HG03039 (cell line): ENCODE results near the gene COTL1.

Experiments used
- ATAC-seq: cut with Tn5 transposase; IDR thresholded peaks from one replicate; pipeline ENCODE4 v1.9.1; 2021; ENCODE audit warnings: mild to moderate bottlenecking, moderate library complexity; ENCODE audit not compliant: unreplicated experiment

Gene COTL1, protein sequence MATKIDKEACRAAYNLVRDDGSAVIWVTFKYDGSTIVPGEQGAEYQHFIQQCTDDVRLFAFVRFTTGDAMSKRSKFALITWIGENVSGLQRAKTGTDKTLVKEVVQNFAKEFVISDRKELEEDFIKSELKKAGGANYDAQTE

GRCh38 chr16:84617791-84618580 is at the start of gene COTL1:
TSS of gene COTL1 (minus strand) at chr16:84618078. CDS start at chr16:84617914, 164 bp downstream.
- peak; percentile 74 for ATAC-seq

- ATAC-seq, result no peak
Measured at GRCh38 chr16:84665843-84666242, 48.0 kb upstream of the COTL1 start.

DNA sequence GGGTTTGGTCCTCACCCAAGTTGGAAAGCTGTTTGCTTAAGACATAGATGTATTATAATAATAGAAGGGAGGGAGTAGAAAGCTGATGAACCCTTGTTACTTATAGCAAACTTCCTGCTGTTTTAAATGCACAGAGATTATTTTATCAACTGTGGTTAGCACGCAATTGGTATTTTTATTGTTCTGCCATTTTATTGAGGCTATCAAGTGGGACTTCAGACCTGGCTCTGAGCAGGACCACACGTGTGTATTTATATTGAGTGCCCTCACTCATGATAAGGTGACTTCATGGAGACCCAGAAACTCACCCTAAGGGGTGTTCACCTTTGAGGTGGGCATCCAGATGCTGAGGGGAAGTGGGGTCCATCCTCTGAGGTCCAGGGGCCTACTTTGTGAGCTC is 47.5 kb upstream of the COTL1 start:
- no peak for ATAC-seq

DNA sequence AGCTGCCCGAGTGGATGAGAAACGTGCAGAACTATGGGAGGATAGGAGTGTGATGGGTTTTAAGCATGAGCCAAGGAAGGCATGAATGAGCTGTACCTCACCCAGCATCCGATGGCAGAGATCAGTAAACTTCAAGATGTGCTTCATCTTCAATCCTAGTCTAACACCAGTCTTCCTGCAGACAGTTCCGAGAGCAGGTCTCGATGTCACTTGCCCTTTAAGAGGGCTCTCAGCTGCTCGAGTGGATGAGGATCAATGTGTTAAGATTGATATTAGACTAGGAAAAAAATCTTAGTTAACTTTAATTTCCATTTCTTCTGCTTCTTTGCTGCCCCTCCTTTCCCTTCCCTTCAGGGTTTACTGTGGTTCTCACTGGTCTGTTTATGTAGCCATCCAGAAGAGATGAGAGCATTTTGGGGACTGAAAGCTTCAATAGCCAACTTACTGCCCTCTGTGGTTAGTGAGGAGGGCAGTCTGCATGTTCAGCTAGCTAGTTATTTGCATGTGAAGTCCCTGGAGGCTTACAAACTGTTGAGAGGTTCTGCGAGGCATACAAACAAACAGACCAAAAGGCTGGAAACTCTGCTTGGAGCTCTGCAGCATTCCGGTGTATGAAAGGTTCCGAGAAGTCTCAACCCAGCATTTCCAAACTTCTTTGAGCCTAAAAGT is 45.7 kb upstream of the COTL1 start:
- ATAC-seq, result no peak

DNA sequence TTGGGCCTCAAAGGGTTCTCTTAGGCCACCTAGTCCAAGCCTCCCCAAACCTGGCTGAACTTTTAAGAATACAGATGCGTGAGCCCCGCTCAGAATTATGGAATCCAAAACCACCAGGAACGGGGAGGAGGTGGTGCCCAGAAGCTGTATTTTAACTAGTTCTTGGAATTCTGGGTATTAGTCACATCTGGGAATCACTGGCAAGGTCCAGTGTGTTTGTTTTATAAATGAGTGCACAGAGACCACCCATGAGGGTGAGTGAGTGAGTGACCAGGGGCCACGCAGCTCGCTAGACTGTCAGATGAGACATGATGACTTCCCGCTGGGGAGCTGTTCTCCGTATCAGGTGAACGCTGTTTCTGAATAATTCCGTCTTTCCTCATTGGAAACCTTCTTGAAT is 44.6 kb upstream of the COTL1 start:
- no peak for ATAC-seq

- no peak for ATAC-seq
Measured at GRCh38 chr16:84661418-84662060, 43.7 kb upstream of the COTL1 start.

- no peak for ATAC-seq
Measured at GRCh38 chr16:84660973-84661372, 43.1 kb upstream of the COTL1 start.

- ATAC-seq, result no peak
Measured at GRCh38 chr16:84659656-84660300, 41.9 kb upstream of the COTL1 start.

- ATAC-seq, result no peak
Measured at GRCh38 chr16:84658690-84659089, 40.8 kb upstream of the COTL1 start.

DNA sequence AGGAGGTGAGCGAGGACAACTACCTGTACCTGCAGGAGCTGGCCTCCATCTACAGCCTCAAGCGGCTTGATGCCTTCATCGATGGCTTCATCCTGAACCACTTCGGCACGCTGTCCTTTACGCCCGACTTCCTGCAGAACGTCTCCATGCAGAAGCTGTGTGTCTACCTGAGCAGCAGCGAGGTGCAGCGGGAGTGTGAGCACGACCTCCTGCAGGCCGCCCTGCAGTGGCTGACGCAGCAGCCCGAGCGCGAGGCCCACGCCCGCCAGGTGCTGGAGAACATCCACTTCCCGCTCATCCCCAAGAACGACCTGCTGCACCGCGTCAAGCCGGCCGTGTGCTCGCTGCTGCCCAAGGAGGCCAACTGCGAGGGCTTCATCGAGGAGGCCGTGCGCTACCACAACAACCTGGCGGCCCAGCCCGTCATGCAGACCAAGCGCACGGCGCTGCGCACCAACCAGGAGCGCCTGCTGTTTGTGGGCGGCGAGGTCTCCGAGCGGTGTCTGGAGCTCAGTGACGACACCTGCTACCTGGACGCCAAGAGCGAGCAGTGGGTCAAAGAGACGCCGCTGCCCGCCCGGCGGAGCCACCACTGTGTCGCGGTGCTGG is 39.5 kb upstream of the COTL1 start:
- ATAC-seq, result no peak

GRCh38 chr16:84656649-84657048 is 38.8 kb upstream of the COTL1 start:
- ATAC-seq, result no peak

GRCh38 chr16:84654998-84655397 is 37.1 kb upstream of the COTL1 start:
- no peak for ATAC-seq

DNA sequence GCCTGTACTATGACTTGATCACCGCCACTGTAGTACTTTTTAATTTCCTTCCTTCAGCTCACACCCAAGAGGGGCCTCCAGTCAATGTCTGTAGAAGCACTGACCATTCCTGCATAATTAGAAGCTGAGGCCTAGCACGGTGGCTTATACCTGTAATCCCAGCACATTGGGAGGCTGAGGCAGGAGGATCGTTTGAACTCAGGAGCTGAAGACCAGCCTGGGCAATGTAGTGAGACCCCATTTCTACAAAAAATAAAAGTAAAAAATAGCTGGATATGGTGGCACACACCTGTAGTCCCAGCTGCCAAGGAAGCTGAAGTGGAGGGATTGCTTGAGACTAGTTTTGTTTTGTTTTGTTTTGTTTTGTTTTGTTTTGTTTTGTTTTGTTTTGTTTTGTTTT is 36.4 kb upstream of the COTL1 start:
- ATAC-seq, result no peak

GRCh38 chr16:84652566-84652965 is 34.7 kb upstream of the COTL1 start:
- ATAC-seq, result no peak

DNA sequence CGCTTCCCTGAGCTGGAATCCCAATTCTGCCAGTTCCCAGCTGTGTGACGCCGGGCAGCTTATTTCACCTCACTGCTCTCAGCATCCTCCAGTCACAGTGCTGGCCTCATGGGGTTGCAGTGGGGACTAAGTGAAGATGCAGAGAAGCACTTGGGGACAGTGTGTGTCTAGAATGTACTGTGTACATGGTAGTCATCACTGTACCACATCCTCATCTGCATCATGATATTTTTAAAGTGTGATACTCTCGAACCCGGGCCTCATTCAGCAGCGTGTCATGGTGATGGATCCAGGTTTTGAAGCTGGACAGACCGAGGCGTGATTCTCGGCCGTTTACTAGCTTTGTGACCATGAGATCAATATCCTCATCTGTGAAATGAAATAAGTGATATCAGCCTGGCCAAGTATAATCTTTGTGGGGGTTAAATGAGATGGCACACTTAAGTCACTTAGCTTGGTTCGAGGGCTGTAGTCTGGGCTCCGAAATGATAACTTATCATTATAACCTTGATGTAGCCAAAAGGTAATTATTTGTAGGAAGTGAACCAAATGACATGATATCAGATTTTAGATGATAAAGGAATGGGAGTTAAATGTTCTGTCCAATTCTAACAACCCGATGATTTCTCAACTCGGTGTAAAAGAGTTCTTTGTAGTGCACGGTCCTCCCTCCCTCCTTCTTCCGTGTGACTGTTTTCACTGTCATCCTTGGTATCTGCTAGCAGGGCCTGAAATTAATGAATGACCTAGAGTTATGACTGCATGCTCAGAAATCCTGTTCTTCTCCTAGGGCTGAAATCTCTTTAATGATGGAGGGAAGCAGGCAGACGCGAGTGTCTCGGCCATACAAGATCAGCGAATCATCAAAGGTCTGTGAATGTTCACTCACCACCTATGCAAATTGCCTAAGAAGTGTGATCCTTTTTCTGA is 32.4 kb upstream of the COTL1 start:
- ATAC-seq, result no peak

DNA sequence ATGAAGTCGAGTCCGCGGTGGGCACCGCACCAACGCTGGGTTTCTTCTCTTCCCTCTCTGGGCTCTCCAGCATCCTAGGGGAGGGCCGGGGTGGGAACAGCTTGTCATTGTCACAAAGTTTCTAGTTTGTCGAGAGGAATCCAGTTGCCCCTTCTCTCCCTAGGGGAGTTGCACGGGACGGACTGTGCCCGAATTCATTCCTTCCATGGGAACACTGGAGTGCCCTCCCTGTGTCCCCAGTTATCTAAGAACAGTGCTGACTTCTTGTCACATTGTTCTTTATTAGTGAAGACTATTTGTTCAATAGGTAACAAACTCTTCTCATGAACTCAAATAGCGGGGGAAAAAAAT is 31.6 kb upstream of the COTL1 start:
- ATAC-seq, result no peak

DNA sequence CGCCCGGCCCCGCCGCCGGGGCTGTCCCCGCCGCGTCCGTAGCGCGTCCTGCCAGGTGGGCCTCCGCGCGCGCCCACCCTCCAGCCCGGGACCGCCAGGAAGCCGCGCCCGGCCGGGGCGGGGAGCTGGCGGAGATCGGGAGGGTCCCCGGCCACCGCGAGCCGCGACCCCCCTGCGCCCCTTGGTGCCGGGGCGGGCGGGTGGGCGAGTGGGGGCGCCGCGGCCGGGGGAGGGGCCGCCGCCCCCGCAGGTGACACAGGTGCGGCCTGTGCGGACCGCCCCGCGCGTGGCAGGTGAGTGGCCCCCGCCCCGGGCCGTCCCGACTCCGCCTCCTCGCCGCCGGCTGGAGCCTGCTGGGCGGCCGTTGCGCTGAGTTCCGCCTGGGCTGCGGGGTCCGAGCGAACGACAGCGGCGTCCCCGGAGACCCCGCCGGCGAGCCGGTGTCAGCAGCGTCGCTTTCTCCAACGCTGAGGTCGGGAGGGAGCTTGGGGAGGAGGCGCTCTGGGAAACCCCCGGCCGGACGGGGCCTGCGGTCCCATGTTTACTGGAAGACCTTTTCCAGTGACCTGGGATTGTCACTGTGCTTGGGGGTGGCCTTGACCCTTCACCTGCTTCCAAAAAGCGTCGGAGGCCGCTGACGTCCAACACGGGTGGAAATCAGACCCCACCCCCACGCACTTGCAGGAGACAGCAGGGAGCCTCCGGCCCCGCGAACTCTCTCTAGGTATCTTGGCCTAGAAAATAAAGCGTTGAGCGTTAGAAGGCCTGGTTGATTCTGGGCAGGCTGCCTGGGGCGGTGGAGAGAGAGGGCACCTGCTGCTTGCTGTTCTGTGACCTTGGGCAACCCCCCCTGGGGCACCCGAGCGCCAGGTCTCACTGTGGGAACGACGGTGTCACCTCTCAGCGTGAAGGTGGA is 31.0 kb upstream of the COTL1 start:
- peak; percentile 59 for ATAC-seq

DNA sequence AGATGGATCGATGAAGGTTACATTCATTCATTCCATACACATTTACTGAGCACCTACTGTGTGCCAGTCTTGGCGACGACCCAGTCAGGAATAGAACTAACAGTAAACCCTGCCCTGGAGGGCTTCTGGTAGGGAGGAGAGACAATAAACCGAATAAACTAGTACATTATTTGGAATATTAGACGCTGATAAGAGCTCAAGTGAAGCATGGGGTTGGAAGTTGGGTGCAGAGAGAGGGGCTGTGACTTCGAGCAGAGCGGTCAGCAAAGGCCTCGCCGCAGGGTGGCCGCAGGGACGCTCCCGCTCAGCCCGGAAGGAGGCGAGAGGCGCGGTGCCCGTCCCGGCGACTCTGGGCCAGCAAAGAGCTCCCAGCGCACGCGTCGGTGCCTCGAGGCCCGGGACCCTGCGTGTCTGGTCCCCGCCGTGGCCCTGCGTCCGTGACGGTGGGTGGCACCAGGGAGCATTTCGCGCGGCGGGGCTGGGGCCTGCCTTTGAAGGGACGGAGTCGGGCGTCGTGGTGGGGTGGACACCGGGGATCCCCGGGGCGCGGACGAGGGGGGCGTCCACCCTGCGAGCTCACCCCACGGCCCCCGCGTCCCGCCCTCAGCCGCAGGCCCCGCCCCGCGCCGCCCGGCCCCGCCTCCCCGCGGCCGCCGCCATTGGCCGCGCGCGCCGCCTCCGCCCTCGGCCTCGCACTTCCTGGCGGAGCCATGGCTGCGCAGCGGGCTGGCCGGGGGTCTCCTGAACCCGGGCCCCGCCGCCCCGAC is 30.1 kb upstream of the COTL1 start, which contains the start of gene KLHL36:
Gene KLHL36, plus strand, starts transcription at position 684 of the 767 bp plus-strand sequence. CDS start 2,357 bp downstream, outside the sequence.
- peak; percentile 67 for ATAC-seq
